ENCODE results near the gene OVCA2.

The OVCA2 gene

DNA sequence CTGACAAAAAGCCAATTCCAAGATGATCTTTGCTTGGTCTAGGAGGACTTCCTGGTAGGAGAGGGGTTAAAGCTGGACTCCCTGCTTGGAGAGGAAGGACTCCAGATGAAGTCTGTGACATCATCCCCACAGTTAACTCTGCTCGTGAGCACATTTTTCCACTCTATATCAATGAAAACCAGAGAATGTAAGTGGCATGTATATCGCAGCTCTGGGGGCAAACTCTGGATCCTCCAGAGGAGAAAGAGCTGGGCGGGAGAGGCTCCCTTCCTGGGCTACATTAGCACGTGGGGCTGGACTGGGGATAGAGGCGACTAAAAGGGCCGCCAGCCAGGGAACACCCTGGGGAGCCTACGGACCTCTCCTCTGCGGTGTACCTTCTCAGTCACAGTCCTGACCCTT is 47.2 kb downstream of the OVCA2 start:
- no peak for DNase-seq

DNA sequence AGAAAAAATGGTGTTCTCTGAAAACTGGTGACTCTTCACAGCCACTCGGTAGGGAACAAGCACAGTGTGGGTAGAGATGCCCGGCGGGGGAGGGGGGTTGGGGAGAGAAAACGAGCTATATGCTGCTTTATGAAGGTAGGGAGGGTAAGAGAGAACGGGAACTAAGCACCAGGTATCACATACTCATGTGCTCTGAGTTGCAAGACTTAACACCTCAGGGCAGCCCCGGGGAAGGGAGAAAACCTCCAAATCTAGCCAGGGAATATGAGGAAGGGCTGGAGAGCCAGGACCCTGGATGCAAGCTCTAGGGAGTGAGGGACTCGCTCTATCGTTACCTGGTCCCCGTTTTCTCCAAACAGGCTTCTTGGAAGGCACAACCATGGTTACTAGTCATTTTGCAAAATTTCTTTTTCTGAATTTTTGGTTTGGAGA is 48.4 kb downstream of the OVCA2 start:
- peak; percentile 34 to 43 for DNase-seq

DNA sequence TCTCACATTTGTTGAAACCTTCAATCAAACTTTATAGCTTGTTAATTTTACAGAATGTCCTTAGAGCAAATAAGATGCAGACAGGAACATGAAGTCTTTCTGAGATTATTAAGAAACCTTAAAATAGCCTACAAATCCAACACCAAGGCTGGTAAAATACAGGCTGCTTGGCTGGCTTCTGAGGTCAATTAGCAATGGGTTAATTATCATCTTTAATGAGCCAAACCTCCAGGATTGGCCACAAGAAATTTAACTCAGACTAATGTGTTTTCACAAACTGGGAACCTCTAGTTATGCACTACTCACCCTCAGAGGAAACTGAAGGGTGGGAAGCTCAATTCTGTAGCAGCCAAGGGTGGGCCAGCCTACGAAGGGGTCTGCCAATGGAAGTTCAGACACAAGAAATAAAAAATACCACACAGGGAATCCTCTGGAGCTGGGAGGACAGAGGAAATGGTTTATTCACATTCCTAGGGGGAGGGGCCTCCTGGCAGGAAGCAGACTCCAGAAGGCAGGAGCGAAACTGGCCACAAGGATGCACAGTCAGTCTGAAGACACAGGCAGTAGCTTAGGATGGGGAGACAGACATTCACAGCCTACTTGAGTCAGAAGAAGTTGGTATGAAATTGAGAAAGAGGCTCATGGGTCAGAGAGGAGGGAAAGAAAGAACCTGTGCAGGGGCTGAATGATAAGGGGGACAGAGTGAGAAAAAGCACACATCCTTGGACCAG is 49.1 kb downstream of the OVCA2 start:
- DNase-seq, result no peak

DNA sequence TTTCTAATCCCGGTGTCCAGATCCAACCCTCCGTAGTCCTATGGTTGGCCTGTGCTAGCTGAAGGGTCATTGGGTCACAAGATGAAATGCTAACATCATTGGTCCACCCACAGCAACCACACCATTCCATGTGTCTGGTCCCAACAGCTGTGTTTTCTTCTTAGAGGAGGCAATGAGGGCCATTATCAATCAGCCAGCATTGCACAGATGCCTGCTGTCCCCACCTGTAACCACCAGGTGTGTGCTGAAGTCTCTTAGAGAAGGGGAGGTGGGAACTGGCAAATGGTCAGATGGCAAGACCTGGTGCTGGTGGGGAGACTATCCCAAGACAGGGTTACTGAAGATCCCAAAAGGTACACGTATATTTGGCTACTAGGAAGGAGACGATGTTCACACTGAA is 50.4 kb downstream of the OVCA2 start:
- no peak for DNase-seq
